Activated CD4-positive, alpha-beta T cell treated with anti-CD3 and anti-CD28 coated beads, Interleukin-2, Interleukin-6, amounts not matched to agents 100 ng/mL and 50 ng/mL, durations not matched to agents 16 hours and 8 hours (primary cell): ENCODE data around the gene ADAD2.

Experiments used
- DNase-seq: peaks from one replicate; pipeline ENCODE4 v3.0.0-alpha.2; 2020

The ADAD2 gene

GRCh38 chr16:84190731-84191388 is at the start of gene ADAD2:
Gene ADAD2 (plus strand): TSS chr16:84191157. CDS start chr16:84191231, 74 bp downstream.
- no peak for DNase-seq

DNA sequence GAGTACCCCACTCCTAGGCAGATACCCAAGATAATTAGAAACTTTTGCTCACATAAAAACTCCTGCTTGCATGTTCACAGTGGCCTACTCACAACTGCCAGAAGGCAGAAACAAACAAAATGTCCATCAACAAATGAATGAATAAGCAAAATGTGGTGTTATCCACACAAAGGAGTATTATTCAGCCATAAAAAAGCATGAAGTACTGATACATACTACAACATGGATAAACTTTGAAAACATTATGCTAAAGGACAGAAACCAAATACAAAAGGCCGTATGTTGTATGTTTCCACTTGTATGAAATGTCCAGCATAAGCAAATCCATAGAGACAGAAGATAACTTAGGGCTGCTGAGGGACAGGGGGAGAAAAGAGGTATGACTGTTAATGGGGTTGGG is 47.9 kb upstream of the ADAD2 start:
- DNase-seq: no peak

GRCh38 chr16:84143784-84144199 is 47.2 kb upstream of the ADAD2 start:
- DNase-seq: peak; percentile 12

- peak; percentile 50 for DNase-seq
These were observed 46.6 kb upstream of the ADAD2 start for GRCh38 chr16:84144209-84144858.

- DNase-seq: peak; percentile 96
These were observed 45.9 kb upstream of the ADAD2 start, which contains the start of the genes DNAAF1 and HSDL1 for GRCh38 chr16:84144859-84145639. Gene DNAAF1 (plus strand): TSS chr16:84145308. CDS start chr16:84145441, 133 bp downstream. Gene HSDL1 (minus strand): TSS chr16:84145177. CDS start chr16:84131321, 13,856 bp downstream.

DNA sequence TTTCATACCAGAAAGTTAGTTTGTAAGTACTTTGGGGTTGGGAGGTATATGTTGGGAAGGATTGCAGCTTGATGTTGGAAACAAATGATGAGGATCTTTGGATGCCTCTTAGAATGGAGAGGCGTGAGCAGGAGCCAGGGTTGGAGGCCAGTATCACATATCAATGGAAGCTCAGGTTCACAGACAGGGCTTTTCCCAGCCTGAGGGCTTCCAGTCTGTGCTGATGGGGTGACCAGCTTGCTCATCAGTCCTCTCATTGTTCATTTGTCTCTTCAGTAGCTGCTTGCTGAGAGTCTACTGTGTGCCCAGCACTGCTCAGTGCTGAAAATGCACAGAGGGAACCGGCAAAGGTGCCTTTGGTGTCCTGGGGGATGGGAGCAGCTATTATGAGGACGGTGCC is 40.0 kb upstream of the ADAD2 start:
- DNase-seq: no peak

DNA sequence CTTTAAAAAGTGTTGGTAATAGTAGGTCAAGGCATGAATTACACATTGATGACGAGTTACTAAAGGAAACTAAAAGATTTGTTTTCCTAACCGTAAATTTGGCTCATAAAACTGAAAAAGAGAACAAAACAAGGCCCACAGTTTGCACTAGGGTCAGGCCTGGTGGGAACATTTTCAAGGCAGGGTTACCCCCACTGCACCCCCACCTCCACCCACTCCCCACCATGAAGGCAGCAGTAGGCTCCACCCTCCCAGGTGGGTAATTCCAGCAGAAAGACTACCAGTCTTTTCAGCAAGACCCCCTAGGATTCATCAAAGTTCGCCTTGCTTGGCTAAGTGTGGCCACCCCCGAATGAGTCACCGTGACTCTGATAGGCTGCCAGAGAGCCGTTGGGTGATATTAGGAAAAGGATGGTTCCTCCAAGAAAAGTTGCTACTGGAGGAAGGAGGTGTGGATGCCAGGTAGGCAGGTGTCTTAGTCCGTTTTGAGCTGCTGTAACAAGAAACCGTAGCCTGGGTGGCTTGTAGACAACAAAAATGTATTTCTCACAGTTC is 37.2 kb upstream of the ADAD2 start:
- DNase-seq: no peak

GRCh38 chr16:84155226-84155625 is 35.7 kb upstream of the ADAD2 start:
- DNase-seq: no peak

DNA sequence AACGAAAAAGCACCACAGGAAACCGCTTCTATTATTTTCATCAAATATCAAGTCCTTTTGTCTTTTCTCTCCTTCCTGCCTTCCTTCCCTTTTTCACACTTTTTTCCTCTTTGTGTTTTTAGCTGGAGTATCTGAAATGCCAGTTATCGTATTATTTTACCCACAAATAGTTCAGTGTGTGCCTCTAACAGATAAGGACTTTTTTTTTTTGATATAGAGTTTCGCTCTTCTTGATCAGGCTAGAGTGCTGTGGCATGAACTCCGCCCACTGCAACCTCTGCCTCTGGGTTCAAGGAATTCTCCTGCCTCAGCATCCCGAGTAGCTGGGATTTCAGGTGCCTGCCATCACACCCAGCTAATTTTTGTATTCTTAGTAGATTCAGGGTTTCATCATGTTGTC is 35.2 kb upstream of the ADAD2 start:
- DNase-seq: no peak

DNA sequence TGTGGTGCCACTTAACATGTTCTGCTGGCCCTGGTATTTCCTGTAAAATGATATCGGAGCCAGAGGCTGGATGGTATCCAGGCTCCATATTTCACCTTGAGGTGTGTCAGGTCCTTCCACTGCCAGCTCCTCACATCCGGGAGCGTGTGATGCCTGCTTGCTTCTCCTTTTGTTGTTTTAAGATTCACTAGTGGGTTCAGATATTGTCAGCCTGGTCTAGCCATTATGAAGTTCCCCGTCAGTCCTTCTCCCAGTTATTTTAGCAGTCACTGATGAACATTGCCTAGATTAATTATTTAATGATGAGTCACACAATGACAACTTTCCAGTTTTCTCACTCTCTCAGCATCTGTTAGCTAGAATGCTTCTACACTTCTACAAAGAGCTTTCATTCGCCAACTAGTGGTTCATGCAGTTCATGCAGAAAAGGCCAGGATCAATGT is 34.6 kb upstream of the ADAD2 start:
- DNase-seq: no peak

- no peak for DNase-seq
These were observed 31.9 kb upstream of the ADAD2 start for GRCh38 chr16:84159007-84159406.

DNA sequence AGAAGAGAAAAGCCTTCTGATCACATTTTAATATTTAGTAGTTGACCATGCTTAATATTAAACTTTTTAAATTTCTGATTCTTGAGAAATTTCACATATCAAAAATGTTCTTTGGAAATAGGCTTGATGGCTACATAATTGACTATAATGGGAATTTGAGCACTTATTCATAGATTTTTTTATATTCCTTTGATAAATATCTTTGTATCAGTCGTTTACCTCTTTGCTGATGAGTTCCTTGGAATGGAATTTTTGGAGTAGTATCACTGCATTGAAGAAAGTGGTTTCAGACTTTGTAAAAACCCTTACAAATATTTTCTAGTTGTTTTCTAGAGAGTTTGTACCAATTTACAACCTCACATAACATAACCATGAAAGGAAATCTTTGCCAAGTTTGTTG is 31.2 kb upstream of the ADAD2 start:
- DNase-seq: no peak

DNA sequence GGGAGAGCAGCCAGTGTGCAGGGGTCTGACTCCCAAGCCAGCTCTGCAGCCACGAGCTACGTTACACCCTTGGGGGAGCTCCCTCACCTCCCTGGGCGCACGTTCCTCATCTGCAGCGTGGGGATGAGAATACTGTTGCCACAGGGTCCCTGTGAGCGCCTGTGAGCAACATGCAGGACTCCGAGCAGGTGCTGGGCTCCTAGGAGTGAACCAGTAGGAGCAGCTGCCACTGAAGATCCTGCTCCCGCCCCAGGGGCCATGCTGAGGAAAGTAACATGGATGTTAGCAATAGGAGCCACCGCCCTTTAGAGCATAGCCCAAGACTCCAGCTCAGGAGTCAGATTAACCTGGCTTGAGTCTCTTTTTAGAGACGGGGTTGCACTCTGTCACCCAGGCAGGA is 29.9 kb upstream of the ADAD2 start:
- DNase-seq: no peak

GRCh38 chr16:84161801-84162200 is 29.2 kb upstream of the ADAD2 start:
- DNase-seq: no peak

- DNase-seq: no peak
These were observed 25.2 kb upstream of the ADAD2 start for GRCh38 chr16:84165746-84166145.

DNA sequence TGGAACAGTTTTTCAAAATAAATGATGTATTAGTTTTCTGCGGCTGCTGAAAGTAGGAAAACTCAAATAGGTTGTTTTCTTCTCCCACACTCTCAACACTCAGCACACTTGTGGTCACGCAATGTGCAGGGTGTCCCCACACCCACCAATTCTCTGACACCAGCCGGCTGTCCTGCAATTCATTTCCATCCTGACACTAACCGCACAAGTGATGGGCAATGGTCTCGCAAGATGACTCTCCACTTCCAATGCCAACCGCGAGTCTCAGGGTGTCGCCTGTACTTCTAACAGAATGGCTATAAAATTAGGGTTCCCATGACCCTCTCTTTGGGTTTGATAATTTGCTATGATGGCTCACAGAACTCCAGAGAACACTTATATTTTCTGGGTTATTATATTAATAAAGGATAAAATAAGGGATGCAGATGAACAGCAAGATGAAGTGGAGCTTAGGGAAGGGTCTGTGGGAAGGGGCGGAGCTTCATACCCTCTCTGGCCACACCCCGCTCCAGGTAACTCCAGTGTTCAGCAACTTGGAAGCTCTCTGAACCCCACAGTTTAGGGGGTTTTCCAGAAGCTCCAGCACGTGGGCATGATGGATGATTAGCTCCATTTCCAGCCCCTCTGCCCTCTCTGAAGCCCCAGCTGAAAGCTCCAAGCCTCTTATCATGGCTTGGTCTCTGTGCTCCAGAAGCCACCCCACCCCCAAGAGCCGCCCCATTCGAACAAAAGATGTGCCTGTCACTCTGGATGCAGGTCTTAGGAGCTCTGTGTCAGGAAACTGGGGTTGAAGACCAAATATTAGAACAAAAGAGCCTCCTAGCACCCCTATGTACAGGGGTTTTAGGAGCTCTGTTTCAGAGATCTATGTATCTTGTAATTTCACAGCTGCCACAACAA is 23.9 kb upstream of the ADAD2 start:
- peak; percentile 80 for DNase-seq

DNA sequence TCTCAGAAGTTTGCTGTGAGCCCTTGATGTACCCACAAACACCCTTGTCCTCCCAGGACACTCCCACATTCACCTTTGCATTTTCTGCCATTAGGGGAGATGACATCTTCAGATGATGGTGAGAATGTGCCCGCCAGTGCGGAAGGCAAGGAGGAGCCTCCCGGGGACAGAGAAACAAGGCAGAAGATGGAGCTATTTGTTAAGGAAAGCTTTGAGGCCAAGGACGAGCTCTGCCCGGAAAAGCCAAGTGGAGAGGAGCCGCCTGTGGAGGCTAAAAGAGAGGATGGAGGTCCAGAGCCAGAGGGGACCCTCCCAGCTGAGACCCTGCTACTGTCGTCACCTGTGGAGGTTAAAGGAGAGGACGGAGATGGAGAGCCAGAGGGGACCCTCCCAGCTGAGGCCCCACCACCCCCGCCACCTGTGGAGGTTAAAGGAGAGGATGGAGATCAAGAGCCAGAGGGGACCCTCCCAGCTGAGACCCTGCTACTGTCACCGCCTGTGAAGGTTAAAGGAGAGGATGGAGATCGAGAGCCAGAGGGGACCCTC is 21.1 kb upstream of the ADAD2 start:
- DNase-seq: no peak

DNA sequence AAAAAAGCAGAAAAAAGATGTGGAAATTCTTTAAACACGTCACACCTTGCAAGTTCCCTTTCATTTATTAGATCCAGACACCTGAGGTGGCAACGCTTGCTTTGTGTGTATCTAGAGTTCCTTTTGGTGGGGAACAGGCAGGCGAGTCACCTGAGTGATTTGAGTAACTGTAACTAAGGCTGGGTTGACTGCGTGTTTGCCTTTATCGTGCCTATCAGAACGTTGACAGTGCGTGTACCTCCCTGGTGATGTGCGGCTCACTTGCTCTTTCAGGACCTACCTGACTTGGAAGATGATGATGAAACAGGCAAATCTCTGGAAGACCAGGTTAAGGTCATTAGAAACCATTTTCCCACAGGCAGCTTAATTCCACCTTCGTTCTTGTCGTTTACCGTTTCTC is 16.6 kb upstream of the ADAD2 start:
- DNase-seq: no peak

- peak; percentile 65 for DNase-seq
These were observed 15.4 kb upstream of the ADAD2 start for GRCh38 chr16:84175350-84176081.

- no peak for DNase-seq
These were observed 14.5 kb upstream of the ADAD2 start for GRCh38 chr16:84176192-84177053.
